NCI-H146 (cell line): ENCODE measurements around the gene CELSR2.

Experiments used
- DNase-seq: peaks from one replicate; lab custom pipeline; 2025; lab: John Stamatoyannopoulos, UW

Gene CELSR2

DNA sequence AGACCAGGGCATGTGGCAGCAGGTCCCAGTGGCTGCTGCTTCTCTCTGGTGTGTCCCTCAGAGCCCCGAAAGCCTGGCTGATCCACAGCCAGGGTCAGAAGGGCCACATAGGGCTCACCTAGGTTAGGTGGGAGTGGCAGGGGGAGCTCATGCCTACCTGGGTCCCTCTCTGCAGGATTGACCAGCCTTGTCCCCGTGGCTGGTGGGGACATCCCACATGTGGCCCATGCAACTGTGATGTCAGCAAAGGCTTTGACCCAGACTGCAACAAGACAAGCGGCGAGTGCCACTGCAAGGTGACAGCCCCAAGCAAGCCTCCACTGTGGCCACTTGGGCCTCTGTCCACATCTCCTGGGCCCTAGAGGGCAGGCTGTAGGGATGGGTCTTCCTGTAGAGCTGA lies 15.7 kb downstream of the CELSR2 start:
- no peak for DNase-seq

- no peak for DNase-seq
Observed at GRCh38 chr1:109265741-109266330, 16.5 kb downstream of the CELSR2 start.

DNA sequence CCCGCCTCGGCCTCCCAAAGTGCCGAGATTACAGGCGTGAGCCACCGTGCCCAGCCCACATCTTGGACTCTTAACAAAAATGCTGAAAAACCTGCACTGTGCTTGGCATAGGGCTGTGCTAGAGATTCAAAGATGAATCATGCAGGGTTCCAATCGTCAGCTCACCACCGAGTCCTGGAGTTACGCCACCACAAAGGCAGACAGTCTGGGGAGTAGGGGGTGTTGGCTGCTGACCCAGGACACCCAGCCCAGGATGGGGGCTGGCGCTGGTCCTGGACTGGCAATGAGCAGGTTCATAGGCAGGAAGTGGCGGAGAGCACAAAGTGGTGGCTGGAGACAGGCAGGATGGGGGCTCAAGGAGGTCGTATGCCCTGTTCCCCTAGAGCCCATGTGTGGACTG lies 17.6 kb downstream of the CELSR2 start:
- DNase-seq, result no peak

GRCh38 chr1:109267743-109268300 lies 18.5 kb downstream of the CELSR2 start:
- DNase-seq, result no peak

- no peak for DNase-seq
Observed at GRCh38 chr1:109268431-109269211, 19.3 kb downstream of the CELSR2 start.

GRCh38 chr1:109269212-109269980 lies 20.1 kb downstream of the CELSR2 start:
- DNase-seq, result no peak

GRCh38 chr1:109269981-109270622 lies 20.8 kb downstream of the CELSR2 start:
- no peak for DNase-seq

GRCh38 chr1:109270623-109271317 lies 21.4 kb downstream of the CELSR2 start:
- no peak for DNase-seq

- DNase-seq, result no peak
Observed at GRCh38 chr1:109271458-109271857, 22.1 kb downstream of the CELSR2 start.

- DNase-seq, result no peak
Observed at GRCh38 chr1:109272021-109272799, 22.9 kb downstream of the CELSR2 start.

DNA sequence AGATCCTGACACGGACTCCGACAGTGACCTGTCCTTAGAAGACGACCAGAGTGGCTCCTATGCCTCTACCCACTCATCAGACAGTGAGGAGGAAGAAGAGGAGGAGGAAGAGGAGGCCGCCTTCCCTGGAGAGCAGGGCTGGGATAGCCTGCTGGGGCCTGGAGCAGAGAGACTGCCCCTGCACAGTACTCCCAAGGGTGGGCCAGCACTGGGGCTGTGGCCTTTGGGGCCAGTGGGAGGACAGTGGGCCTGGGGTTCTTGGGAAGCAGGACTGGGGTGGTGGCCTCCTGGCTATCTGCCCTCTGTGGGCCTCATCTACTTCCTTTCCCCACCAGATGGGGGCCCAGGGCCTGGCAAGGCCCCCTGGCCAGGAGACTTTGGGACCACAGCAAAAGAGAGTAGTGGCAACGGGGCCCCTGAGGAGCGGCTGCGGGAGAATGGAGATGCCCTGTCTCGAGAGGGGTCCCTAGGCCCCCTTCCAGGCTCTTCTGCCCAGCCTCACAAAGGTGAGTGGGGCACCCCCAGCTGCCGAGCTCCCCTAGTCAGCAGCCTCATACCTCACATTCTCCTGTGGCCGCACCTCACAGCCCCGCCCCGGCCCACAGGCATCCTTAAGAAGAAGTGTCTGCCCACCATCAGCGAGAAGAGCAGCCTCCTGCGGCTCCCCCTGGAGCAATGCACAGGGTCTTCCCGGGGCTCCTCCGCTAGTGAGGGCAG lies 23.6 kb downstream of the CELSR2 start:
- no peak for DNase-seq

DNA sequence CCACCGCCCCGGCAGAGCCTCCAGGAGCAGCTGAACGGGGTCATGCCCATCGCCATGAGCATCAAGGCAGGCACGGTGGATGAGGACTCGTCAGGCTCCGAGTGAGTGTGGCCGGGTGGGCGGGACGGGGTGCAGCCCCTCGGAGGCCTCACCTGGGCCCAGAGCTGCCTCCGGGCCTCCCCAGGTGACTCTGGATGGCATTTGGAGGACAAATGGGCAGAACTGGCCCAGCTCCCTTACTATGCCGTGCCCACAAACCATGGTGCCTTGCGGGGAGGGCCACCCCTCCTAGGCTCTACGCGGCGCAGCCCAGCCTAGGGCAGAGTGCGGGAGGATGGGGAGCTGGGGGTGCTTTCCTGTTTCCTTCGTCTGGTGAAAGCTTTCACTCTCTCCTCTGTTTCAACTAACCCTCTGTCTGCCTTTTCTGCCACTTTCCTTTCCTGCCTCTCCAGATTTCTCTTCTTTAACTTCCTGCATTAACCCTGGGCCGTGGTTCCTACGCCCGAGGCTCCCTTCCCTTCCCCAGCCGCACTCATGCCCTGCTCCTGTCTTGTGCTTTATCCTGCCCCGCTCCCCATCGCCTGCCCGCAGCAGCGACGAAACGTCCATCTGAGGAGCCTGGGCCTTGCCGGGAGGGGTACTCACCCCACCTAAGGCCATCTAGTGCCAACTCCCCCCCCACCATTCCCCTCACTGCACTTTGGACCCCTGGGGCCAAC lies 24.4 kb downstream of the CELSR2 start:
- no peak for DNase-seq

GRCh38 chr1:109274533-109275476 lies 25.5 kb downstream of the CELSR2 start:
- DNase-seq, result peak; percentile 67

DNA sequence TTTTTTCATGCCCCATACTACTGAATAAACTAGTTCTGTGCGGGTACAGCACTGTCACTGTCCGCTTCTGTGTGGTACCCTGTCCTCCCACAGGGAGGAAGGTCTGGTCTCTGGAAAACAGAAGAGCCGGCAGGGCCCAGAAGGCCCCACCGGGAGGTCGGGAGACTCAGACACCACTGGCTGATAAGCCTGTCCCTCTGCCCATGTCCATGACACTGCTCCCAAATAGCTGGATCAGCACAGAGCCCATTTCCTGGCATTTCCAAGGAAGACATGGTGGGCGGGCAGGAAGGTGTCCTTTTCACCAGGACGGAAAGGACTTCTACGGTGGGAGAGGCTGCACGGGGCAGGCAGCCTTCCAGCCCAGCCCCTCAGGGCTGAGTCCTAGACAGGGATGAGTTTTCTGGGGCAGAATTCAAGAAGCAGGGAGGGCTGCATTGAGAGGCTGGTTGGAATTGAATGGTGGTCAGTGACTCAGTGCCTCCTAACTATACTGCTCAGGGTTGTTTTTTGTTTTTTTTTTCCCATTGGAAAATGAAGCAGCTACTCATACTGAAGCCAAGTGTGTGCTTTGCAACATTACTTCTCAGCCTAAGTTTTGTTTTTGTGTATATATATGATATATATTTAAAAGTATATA lies 26.5 kb downstream of the CELSR2 start:
- no peak for DNase-seq

- peak; percentile 76 for DNase-seq
Observed at GRCh38 chr1:109277434-109278204, 28.3 kb downstream of the CELSR2 start.

DNA sequence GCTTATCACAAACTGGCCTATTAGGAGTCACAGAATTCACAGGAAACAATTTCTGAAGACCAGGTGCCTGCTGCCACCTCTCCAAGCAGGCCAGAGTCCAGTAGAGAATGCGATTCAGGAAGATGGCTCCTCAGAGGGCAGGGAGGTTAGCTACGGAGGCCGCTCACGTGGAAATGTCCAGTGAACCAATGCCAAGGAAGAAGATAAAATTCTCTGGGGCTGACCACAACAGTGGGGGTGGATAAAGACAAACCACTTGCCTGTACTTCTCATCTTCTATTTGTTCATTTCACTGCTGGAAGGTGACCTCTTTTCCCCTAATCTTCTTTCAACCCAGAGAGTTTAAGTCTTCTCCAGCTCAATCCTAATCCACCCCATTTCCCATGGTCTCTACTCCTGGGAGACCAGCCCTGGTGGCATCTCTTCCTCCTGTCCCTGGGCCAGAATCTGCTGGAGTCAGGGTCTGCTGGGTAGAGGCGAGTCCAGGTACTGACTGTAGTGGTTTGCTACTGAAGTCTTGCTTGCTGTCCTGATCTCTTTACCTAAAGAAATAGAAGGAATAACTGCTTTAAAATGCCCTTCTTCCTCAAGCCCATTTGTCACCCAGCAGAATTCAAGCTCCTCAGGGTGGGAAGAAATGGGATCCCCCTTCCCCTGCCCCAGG lies 30.4 kb downstream of the CELSR2 start:
- DNase-seq, result no peak
